SKM-1 (cell line): ENCODE measurements around the gene DUSP16.
"Not testable (repeated sequence)": the region's sequence is repeated elsewhere in the genome, so short reads cannot be mapped to it uniquely, and the experiment has no call there.

Source experiments
- DNase-seq: peaks from one replicate; lab custom pipeline; 2025; ENCODE audit not compliant: unreplicated experiment; lab: John Stamatoyannopoulos, UW

DUSP16 gene, protein sequence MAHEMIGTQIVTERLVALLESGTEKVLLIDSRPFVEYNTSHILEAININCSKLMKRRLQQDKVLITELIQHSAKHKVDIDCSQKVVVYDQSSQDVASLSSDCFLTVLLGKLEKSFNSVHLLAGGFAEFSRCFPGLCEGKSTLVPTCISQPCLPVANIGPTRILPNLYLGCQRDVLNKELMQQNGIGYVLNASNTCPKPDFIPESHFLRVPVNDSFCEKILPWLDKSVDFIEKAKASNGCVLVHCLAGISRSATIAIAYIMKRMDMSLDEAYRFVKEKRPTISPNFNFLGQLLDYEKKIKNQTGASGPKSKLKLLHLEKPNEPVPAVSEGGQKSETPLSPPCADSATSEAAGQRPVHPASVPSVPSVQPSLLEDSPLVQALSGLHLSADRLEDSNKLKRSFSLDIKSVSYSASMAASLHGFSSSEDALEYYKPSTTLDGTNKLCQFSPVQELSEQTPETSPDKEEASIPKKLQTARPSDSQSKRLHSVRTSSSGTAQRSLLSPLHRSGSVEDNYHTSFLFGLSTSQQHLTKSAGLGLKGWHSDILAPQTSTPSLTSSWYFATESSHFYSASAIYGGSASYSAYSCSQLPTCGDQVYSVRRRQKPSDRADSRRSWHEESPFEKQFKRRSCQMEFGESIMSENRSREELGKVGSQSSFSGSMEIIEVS

DNA sequence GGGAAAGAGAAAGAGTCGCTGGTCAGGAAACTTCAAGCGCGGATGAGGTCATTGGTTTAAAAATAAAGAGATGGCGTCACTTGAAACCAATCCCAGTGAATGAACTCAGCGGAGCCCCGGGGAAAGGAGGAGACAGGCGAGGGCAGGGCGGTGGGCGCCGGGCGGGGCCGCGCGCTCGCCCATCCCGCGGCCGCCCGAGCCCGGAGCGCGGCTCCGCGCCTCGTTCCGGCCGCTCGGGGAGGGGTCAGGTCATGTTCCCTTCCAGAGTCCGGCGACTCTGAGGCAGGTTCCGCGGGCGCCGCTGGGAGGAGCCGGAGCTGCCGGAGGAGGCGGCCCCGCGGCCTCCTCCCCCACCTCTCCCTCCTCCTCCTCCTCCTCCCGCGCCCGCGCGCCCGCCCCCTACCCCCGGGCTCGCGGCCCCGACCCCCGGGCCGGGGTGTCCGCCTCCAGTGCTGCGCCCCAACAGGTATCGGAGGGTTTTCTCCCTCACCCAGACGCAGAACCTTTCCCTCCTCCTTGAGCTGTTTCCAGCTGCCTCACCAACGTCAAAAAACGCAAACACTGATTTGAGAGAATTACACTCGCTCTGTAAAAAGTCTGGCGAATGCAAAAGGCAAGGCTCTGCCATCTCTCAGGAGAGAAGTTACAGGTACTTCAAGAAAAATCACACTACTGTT is at the start of gene DUSP16:
TSS of gene DUSP16 (minus strand) at position 279 of the 677 bp plus-strand sequence. CDS start 41,765 bp downstream, outside the sequence.
- DNase-seq: peak; percentile 67

DNA sequence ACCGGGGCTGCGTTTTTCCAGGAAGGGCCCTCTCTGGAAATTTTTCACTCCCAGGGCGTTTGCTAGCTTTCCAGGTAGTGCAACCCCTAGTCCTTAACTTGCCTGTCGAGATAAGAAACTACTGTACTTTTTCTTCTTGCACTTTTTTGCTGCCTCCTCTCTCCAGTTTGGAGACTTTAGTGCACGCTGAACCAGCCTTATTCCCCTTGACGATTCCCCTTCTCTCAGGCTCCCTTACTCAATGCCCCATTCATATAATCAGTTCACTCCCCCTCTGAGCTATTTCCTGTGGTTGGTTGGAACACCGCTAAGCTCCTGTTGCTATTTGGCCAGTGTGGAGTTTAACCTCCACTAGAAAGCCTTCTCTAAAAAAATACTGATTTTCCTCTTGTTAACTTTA is 49.7 kb upstream of the DUSP16 start:
- no peak for DNase-seq

DNA sequence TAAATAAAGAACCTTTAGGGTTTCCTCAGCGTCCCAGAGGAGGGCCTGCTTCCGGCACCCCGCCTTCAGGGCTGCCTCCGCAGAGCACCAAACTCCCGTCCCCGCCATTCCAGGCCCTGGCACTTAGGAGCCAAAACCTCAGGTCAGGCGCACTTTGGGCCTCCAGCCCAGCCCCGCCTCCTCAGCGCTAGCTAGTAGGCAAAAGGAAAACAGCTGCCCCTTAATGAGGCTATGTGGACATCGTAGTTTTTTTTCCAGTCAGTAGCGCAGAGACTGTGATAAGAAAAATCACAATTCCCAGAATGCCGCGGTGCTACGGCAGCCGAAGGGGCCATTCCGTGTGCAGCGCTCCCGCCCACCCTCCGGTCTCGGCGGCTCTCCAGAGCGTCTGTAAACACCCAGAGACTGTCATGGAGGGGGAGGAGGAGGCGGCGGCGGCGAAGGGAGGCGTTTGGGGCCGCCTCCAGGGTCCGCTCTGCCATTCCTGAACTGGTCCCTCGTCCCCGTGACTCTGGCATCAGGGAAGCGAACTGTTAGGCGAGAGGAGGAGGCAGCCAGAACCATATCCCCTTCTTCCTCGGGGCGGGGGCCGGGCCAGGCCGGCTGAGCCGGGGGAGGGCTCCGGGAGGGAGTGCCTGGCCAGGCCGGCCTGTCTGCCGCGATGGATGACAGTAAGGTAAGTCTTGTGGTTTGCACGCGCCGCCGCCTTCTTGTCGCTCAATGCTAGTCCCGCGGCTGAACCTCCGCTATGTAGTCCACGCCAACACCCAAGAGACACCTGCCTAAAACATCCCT is 49.0 kb upstream of the DUSP16 start, which contains the start of gene CREBL2:
TSS of gene CREBL2 (plus strand) at position 365 of the 795 bp plus-strand sequence. CDS start at position 662, 297 bp downstream.
- DNase-seq: no peak

- no peak for DNase-seq
Observed at GRCh38 chr12:12610711-12611110, 48.0 kb upstream of the DUSP16 start.

DNA sequence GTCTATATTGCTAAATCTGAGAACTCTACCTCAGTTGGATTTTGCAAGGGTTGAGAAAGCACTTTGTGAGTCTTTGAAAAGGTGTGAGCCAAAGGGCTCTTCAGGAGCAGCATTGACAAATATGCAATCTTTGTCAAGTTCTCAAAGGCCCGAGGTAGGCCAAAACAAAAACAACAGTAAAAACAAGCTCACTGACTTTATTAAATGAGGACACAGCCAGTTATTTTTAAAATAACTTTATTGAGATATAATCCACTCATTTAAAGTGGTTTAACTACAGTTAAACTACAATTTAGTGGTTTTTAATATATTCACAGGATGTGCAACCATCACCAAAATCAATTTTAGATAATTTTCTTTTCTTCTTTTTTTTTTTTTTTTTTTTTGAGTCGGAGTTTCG is 47.0 kb upstream of the DUSP16 start:
- no peak for DNase-seq

DNA sequence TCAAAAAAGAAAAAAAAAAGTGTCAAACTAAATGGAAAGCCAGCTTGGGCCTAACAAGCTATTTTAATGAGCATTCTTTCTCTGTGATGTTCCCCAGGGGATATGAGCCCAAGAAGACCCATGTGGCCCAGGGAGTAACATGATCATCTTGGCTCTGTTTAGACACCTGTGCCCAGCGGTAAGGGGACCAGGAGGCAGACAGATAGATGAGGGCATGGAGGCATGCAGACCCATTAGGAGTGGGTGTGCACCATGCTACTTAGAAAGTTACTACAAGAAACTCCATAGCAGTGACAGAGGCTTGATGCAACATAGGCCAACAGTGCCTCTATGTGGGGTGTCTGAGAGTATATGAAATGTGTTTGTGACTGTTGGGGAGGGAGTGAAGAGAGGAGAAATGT is 45.9 kb upstream of the DUSP16 start:
- DNase-seq: no peak

GRCh38 chr12:12606781-12607589 is 44.3 kb upstream of the DUSP16 start:
- DNase-seq: no peak

GRCh38 chr12:12604740-12605139 is 42.1 kb upstream of the DUSP16 start:
- DNase-seq: no peak

GRCh38 chr12:12600659-12601058 is 38.0 kb upstream of the DUSP16 start:
- DNase-seq: no peak

DNA sequence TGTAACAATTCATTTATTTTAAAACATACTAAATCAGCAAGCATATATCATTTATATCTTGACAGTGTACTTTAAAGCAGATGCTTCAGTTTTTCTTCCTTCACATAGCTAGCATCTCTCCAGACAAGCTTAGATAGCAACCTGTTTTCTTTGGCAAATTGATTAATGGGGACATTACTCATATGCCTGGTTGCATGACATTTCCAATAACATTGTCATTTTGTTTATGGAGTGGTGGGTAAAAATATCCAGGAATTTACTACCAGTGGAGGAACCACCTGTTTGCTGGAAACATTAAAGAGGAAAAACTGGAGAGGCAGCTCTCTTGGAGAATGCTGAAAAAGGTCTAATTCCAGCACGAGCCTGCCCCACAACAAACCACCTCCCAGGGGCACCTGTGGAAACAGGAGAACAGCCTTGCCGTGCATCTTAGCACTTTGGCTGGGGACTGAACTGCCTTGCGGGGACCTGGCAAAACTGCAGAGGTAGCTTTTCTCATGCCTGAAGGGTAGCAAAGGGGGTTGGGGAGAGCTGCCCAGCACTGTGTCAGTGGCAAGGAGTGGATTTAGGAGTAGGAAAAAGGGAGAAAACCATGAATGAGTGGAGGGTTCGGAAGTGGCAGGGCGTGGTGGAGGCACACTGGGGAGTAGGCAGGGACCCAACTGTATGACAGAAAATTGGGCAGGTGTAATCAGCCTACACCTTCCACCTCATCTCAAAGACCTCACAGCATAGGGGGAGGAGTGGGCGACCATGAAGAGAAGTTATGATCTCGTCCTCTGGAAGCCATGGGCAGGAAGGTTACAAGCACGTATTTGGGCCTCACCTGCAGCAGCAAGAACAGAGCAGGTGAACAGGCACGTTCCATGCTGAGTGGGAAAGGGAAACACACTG is 37.3 kb upstream of the DUSP16 start:
- no peak for DNase-seq

- no peak for DNase-seq
Observed at GRCh38 chr12:12598864-12599263, 36.2 kb upstream of the DUSP16 start.

- DNase-seq: not testable (repeated sequence)
Observed at GRCh38 chr12:12596598-12596997, 33.9 kb upstream of the DUSP16 start.

DNA sequence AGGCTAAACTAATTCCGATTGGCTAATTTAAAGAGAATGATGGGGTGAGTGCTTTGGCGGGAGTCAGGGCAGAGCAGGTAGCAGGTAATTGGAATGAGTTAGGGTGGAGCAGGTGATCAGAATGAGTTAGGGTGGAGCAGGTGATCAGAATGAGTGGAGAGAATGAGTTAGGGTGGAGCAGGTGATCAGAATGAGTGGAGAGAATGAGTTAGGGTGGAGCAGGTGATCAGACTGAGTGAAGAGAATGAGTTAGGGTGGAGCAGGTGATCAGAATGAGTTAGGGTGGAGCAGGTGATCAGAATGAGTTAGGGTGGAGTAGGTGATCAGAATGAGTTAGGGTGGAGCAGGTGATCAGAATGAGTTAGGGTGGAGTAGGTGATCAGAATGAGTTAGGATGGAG is 33.3 kb upstream of the DUSP16 start:
- not testable (repeated sequence) for DNase-seq

GRCh38 chr12:12592930-12593329 is 30.3 kb upstream of the DUSP16 start:
- no peak for DNase-seq

DNA sequence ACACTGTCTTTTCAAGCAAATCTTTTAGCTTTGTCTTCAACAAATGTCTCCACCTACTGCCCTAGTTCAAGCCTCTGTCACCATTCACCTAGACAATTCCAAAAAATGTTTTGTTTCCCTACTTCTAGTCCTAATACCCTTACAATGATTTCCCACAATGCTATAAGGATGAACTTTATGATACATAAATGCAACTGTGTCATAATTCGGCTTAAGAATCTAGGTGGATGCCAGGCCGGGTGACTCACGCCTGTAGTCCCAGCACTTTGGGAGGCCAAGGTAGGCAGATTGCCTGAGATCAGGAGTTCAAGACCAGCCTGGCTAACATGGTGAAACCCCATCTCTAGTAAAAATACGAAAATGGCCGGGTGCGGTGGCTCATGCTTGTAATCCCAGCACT is 28.3 kb upstream of the DUSP16 start:
- no peak for DNase-seq

DNA sequence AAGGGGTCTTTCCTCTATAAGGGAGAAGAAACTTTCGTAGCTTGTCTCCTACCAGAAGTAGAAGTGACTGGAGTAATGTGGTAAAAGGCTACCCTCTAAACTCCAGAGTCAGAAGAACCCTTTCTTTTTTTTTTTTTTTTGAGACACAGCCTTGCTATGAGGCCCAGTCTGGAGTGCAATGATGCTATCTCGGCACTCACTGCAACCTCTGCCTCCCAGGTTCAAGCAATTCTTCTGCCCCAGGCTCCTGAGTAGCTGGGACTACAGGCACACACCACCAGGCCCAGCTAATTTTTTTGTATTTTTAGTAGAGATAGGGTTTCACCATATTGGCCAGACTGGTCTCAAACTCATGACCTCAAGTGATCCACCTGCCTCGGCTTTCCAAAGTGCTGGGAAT is 25.8 kb upstream of the DUSP16 start:
- DNase-seq: not testable (repeated sequence)

- no peak for DNase-seq
Observed at GRCh38 chr12:12587878-12588277, 25.2 kb upstream of the DUSP16 start.

- DNase-seq: no peak
Observed at GRCh38 chr12:12586879-12587675, 24.4 kb upstream of the DUSP16 start.
